ENCODE data around the gene JUP.

GRCh38 chr17:41796121-41796895 is 9.8 kb upstream of the JUP start:
- no peak for TF ChIP-seq RAD21 (IDR thresholded peaks at IDR 0.05; ENCODE audit: low read depth)
- TF ChIP-seq SIN3A (IDR thresholded peaks at IDR 0.05; ENCODE audit: low read depth) = no peak
- no peak for TF ChIP-seq CTCF (IDR thresholded peaks at IDR 0.05 in 2 of 3, conservative IDR thresholded peaks at IDR 0.05 in 1 of 3; ENCODE audit: borderline replicate concordance in 1 of 3, insufficient read depth in 1 of 3, low read depth in 2 of 3, low read length in 2 of 3)
- no peak for TF ChIP-seq POLR2AphosphoS5 (IDR thresholded peaks at IDR 0.05; ENCODE audit: low read depth, low read length)
- no peak for TF ChIP-seq EZH2phosphoT487 (IDR thresholded peaks at IDR 0.05; ENCODE audit: borderline replicate concordance)

Data from HCT116 (cell line).